SJSA1 (cell line): ENCODE results near the gene EFHC1. TPM values are rescaled to one million over a fixed set of nuclear protein-coding genes. Genes with fewer than 3 reads are reported as not detected.

Experiments used
- DNase-seq, 2 experiments: peaks; one replicate each; pipeline ENCODE4 v3.0.0-alpha.2; 2015 to 2020; ENCODE audit warnings: low spot score in 2 of 2, low read depth in 1 of 2
- H3K27ac ChIP-seq: fragments of 250-450 bp; sonication (Bioruptor Pico); 2 replicates; pipeline ENCODE4 v1.5.1; 2020; ENCODE audit warnings: mild to moderate bottlenecking, moderate library complexity
- H3K27me3 ChIP-seq: fragments of 250-450 bp; sonication (Bioruptor Pico); replicated peaks from 2 replicates; pipeline ENCODE4 v1.5.1; 2020; ENCODE audit warnings: mild to moderate bottlenecking, moderate library complexity
- H3K36me3 ChIP-seq: fragments of 250-450 bp; sonication (Bioruptor Pico); 2 replicates; pipeline ENCODE4 v1.5.1; 2020; ENCODE audit warnings: mild to moderate bottlenecking
- H3K4me1 ChIP-seq: fragments of 250-450 bp; sonication (Bioruptor Pico); replicated peaks from 2 replicates; pipeline ENCODE4 v1.6.1; 2021; ENCODE audit warnings: mild to moderate bottlenecking
- H3K4me3 ChIP-seq: fragments of 250-450 bp; sonication (Bioruptor Pico); 2 replicates; pipeline ENCODE4 v1.5.1; 2020; ENCODE audit warnings: mild to moderate bottlenecking
- H3K9me3 ChIP-seq: fragments of 250-450 bp; sonication (Bioruptor Pico); replicated peaks from 2 replicates; pipeline ENCODE4 v1.5.1; 2020; ENCODE audit warnings: mild to moderate bottlenecking
- total RNA-seq: library from RNA; depleted of rRNA; stranded (reverse); fragments of >200 nt; shearing (Covaris generic); gene quantifications from 2 replicates; pipeline ENCODE4 v1.2.3, GENCODE V29; 2014

Gene EFHC1
- total RNA-seq, 1 experiment from 2014 or later, result 15.8 TPM

DNA sequence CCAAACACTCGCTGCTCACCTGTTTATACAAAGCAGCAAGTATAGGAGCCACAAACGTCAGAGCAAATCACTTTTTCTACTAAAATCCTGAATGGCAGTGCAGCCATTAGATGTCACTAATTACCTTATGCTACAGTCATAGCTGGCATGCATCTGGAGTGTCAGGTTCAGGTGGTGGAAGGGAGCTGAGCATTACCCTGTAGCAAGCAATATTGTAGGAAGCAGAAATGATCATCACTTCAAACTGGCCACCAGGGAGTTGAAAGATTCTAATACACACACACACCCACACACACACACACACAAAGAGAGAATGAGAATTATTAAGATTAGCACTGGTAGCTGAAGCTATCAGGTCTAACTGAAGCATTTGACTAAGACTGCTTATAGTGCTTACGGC, 75.8 kb downstream of the EFHC1 start:
- no peak overlapping the region for H3K4me3 ChIP-seq
- H3K27me3 ChIP-seq, result no peaks in the 10 kb centered on the region
- H3K9me3 ChIP-seq, result no peaks in the 10 kb centered on the region
- DNase-seq, result no peak
- peaks cover 33% of the 10 kb centered on the region for H3K4me1 ChIP-seq
- peaks cover 40% of the 10 kb centered on the region for H3K36me3 ChIP-seq
- H3K27ac ChIP-seq, result no peak overlapping the region

GRCh38 chr6:52496631-52497030, 76.5 kb downstream of the EFHC1 start:
- DNase-seq, result no peak
- Histone ChIP-seq H3K27me3 (no peaks in the 10 kb centered on the region), H3K9me3 (no peaks in the 10 kb centered on the region), H3K4me1 (peaks cover 33% of the 10 kb centered on the region), H3K27ac (no peak overlapping the region), H3K36me3 (peaks cover 45% of the 10 kb centered on the region), H3K4me3 (no peak overlapping the region)

- no peaks in the 10 kb centered on the region for H3K9me3 ChIP-seq
- H3K27me3 ChIP-seq, result no peaks in the 10 kb centered on the region
- peak overlapping the region; percentile 82 for H3K27ac ChIP-seq
- peaks cover 56% of the 10 kb centered on the region for H3K36me3 ChIP-seq
- H3K4me3 ChIP-seq, result no peak overlapping the region
- DNase-seq, result peak in 1 of 2 experiments; percentile 51
- H3K4me1 ChIP-seq, result peaks cover 39% of the 10 kb centered on the region
These were observed 77.7 kb downstream of the EFHC1 start for GRCh38 chr6:52497652-52498408.

- peaks cover 47% of the 10 kb centered on the region for H3K4me1 ChIP-seq
- no peak overlapping the region for H3K4me3 ChIP-seq
- H3K27me3 ChIP-seq, result no peaks in the 10 kb centered on the region
- no peaks in the 10 kb centered on the region for H3K9me3 ChIP-seq
- DNase-seq, result peak; percentile 69 to 86
- H3K27ac ChIP-seq, result peak overlapping the region; percentile 82
- peaks cover 59% of the 10 kb centered on the region for H3K36me3 ChIP-seq
These were observed 78.4 kb downstream of the EFHC1 start for GRCh38 chr6:52498538-52499017.

- Histone ChIP-seq H3K4me1 (peaks cover 51% of the 10 kb centered on the region), H3K4me3 (no peak overlapping the region), H3K36me3 (peaks cover 62% of the 10 kb centered on the region), H3K27ac (peak overlapping the region; percentile 82), H3K27me3 (no peaks in the 10 kb centered on the region), H3K9me3 (no peaks in the 10 kb centered on the region)
- DNase-seq, result peak in 1 of 2 experiments; percentile 86
These were observed 78.9 kb downstream of the EFHC1 start for GRCh38 chr6:52499026-52499425.

DNA sequence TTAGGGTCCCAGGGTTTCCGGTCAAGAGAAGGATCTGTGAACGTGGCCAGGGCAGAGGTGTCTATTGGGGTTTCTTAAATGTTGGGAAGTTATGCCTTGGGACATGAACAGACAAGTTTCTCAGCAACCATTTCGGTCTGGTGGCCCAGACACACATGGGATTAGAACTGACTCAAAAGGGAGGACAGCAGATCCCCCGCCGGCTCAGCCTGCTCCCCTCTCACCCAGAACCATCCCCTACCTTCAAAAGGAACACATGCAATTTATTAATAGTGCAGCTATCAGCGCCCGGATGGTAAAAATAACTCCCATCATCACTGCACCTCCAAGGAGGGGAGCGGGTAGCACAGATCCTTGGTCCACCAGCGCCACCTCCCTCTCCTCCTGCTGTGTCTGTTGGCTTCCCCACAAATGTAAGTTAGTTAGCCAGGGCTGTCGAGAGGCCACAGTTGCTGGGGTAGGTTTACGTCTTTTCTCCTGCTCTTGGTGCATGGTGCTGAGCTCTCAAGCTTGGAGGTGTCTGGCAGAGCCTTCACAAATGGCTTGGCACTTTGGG, 79.6 kb downstream of the EFHC1 start:
- no peak overlapping the region for H3K4me3 ChIP-seq
- H3K9me3 ChIP-seq, result no peaks in the 10 kb centered on the region
- peaks cover 59% of the 10 kb centered on the region for H3K4me1 ChIP-seq
- peaks cover 65% of the 10 kb centered on the region for H3K36me3 ChIP-seq
- peak overlapping the region; percentile 82 for H3K27ac ChIP-seq
- H3K27me3 ChIP-seq, result no peaks in the 10 kb centered on the region
- DNase-seq, result no peak

DNA sequence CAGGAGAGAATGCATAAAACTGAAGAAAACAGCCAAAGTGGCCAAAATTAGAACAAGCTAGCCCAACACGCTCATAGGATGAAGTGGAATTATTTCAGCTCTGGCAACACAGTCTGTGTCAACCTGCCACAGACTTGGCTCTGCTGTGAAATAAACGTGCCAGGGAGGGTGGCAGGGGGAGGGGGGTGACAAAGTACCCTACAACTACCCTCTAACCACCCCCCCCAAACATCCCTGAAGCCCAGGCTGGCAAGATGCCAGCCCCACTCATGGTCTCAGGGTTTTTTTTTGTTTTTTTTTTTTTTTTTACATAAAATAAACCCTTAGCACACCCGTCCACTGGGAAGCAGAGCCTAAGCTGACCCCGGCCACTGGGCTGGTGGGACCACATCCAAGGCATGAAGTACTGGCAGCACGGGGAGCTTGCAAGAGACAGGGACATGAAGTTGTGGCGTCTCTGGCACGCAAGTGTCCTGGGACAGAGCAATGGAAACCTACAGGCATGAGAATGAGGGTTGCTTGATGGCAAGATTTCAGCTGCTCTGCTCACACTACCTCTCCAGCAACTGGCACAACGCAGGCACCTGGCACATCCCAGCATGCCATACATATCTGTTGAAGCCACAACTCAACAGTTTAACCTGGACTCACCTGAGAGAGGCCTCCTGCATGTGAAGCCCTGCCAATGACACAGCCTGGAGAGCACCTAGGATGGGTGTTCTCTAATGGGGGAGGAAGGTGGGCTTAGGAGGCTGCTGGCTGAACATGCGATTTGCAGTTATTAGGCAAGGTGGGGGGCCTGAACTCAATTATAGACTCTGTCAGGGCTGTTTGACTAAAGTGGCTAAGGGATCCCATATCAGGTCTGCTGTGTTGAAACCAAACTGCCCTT, 80.3 kb downstream of the EFHC1 start:
- DNase-seq, result no peak
- H3K4me3 ChIP-seq, result no peak overlapping the region
- H3K4me1 ChIP-seq, result peaks cover 66% of the 10 kb centered on the region
- H3K36me3 ChIP-seq, result peaks cover 65% of the 10 kb centered on the region
- peak overlapping the region; percentile 82; the same call in 1 of the 2 replicates for H3K27ac ChIP-seq
- no peaks in the 10 kb centered on the region for H3K9me3 ChIP-seq
- H3K27me3 ChIP-seq, result no peaks in the 10 kb centered on the region

GRCh38 chr6:52502306-52503029, 82.3 kb downstream of the EFHC1 start:
- Histone ChIP-seq H3K9me3 (no peaks in the 10 kb centered on the region), H3K27me3 (no peaks in the 10 kb centered on the region), H3K36me3 (peaks cover 70% of the 10 kb centered on the region), H3K27ac (peak overlapping the region; percentile 76), H3K4me3 (no peak overlapping the region), H3K4me1 (peaks cover 65% of the 10 kb centered on the region)
- DNase-seq, result no peak

- Histone ChIP-seq H3K9me3 (no peaks in the 10 kb centered on the region), H3K4me1 (peaks cover 64% of the 10 kb centered on the region), H3K27ac (peak overlapping the region; percentile 76), H3K27me3 (no peaks in the 10 kb centered on the region), H3K36me3 (peaks cover 78% of the 10 kb centered on the region), H3K4me3 (no peak overlapping the region)
- DNase-seq, result peak in 1 of 2 experiments; percentile 84
These were observed 83.2 kb downstream of the EFHC1 start for GRCh38 chr6:52503323-52503747.

DNA sequence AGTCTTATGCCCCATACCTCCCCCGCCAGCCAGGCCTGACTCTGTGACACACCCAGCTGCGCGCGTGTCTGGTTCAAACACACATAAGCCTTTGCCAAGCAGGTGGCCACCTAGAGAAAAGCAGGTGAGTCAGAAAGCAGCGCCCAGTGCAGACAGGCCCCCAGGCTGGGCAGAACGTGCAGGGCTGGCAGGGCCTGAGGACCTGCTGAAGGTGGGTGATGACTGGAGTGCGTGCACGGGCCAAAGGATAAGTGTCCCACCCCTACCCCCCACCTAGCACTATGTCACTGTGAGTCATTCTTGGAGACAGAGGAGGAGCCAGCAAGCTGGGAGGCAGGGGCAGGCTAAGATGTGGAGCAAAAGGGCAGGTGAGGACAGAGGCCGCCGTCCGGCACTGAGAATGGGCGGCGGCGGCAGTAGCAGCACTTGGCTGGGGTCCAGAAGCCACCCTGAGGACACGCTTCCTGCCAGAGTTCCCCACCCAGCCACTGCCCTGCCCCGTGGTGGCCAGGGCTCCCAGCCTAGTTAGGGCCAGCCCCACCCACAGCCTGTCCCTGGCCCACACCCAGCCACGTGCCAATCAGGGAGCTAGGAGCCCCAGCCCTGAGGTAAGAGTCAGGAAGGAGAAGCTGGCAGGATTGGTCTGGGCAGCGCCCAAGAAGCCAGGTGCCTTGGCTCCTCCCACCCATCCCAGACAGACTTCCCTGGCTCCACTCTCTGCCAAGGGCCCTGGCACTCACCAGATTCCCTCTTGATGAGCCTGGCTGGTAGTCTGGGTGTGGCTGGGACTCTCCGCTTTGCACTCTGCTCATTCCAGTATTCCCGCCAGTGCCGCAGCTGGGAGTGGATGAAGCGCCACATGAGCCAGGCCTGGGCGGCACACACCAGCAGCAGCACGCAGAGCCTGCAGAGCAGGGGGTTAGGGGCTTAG, 84.0 kb downstream of the EFHC1 start:
- Histone ChIP-seq H3K36me3 (peaks cover 86% of the 10 kb centered on the region), H3K4me3 (no peak overlapping the region), H3K9me3 (no peaks in the 10 kb centered on the region), H3K27ac (peak overlapping the region; percentile 76), H3K27me3 (no peaks in the 10 kb centered on the region), H3K4me1 (peaks cover 64% of the 10 kb centered on the region)
- DNase-seq, result peak; percentile 98

DNA sequence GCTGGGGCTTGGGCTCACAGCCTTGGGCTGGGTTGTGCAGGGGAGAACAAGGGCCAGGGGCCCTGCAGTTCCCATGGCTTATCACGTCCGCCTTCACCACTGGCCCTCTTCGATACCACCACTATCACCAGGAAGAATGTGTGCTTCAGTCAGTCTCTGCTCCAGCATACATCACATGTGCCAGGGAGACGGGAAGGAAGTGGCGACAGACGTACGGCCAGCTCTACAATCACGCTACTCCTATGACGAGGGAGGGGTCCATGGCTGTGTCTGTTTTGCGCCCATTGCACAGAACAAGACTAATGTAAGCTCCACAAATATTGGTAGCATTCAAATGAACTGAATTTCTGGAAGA, 84.6 kb downstream of the EFHC1 start:
- H3K4me3 ChIP-seq, result no peak overlapping the region
- no peak for DNase-seq
- peak overlapping the region; percentile 76 for H3K27ac ChIP-seq
- peaks cover 64% of the 10 kb centered on the region for H3K4me1 ChIP-seq
- no peaks in the 10 kb centered on the region for H3K27me3 ChIP-seq
- H3K9me3 ChIP-seq, result no peaks in the 10 kb centered on the region
- H3K36me3 ChIP-seq, result peaks cover 89% of the 10 kb centered on the region

DNA sequence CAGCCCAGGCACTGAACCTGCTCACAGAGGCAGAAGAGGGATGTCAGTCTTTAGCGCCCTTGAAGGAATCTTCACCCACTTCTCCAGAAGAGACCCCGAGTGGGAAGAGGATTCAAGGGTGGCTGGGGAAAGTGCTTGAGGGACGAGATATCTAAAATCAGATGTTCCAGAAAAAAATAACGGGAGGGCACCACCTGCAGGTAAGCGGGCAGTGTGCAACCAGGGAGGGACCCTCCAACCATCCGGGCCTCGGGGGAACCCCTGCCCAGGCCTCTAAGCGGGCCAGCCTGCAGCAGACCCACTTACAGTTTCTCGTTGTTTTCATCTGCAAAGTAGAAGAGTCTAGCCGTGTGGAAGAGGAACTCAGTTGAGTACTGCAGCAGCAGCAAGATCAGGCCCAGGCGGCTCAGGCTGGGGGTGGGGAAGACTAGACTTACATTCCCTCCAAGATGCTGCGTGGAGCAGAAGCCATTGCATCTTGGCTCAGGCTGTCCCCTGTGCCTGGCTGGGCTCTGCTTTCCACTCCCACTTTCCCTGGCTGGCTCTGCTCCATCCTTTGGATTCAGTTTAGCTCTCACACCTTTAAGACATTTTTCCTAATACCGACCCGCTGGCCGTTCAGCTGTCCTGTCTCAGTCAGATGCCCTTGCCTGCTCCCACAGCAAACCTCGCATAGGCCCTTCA, 85.7 kb downstream of the EFHC1 start:
- Histone ChIP-seq H3K4me3 (no peak overlapping the region), H3K27me3 (no peaks in the 10 kb centered on the region), H3K27ac (no peak overlapping the region), H3K9me3 (no peaks in the 10 kb centered on the region), H3K4me1 (peaks cover 67% of the 10 kb centered on the region), H3K36me3 (peaks cover 93% of the 10 kb centered on the region)
- DNase-seq, result no peak
